Esophagus squamous epithelium (tissue), 5 donors: ENCODE results near the gene TCERG1. TPM values are rescaled to one million over a fixed set of nuclear protein-coding genes. Genes with fewer than 3 reads are reported as not detected.
"Not testable (repeated sequence)": the region's sequence is repeated elsewhere in the genome, so short reads cannot be mapped to it uniquely, and the experiment has no call there.

Source experiments
- DNase-seq: peaks from one replicate; lab custom pipeline; 2025; lab: John Stamatoyannopoulos, UW
- H3K27ac ChIP-seq, 4 donors: fragments of 200-600 bp; sonication (generic); one replicate each; pipeline ENCODE4 v1.5.1; 2016 to 2019; ENCODE audit warnings: mild to moderate bottlenecking in 1 of 4
- H3K27me3 ChIP-seq, 4 donors: fragments of 200-600 bp; sonication (generic); 1 replicate in 3 of 4; 2 replicates in 1 of 4; pipeline versions ENCODE4 v1.5.1 to v1.6.0; 2017 to 2021; ENCODE audit warnings: antibody characterized with exemption in 1 of 4
- H3K36me3 ChIP-seq, 3 donors: fragments of 200-600 bp; sonication (generic); one replicate each; pipeline ENCODE4 v1.5.1; 2016 to 2019
- H3K4me1 ChIP-seq, 3 donors: fragments of 200-600 bp; sonication (generic); one replicate each; pipeline ENCODE4 v1.5.1; 2017 to 2019
- H3K4me3 ChIP-seq, 4 donors: fragments of 200-600 bp; sonication (generic); 1 replicate in 3 of 4; 2 replicates in 1 of 4; pipeline ENCODE4 v1.5.1; 2016 to 2019; ENCODE audit warnings: mild to moderate bottlenecking in 2 of 4, moderate library complexity in 1 of 4
- H3K9me3 ChIP-seq, 3 donors: fragments of 200-600 bp; sonication (generic); one replicate each; pipeline ENCODE4 v1.5.1; 2016 to 2019
- POLR2A ChIP-seq, 4 donors: fragments of 450-650 bp; IDR thresholded peaks; one replicate each; pipeline ENCODE4 v1.6.1; 2017; ENCODE audit warnings: antibody characterized with exemption in 4 of 4, mild to moderate bottlenecking in 4 of 4, moderate library complexity in 3 of 4
- WGBS, 2 donors: methylation state at CpG; one replicate each; pipeline ENCODE4 v1.1.5; 2018; 5-methylcytosine and 5-hydroxymethylcytosine counted together
- intact Hi-C: fragments of 100-400 bp; cut with DNase I; formaldehyde crosslinking; loops from one replicate; pipeline ENCODE4 v1.15.0; 2022
- total RNA-seq, 4 donors: library from RNA; depleted of rRNA; stranded (reverse); fragments of >200 nt; gene quantifications; one replicate each; pipeline ENCODE4 v1.1.0, GENCODE V29; 2016
- TF ChIP-seq, protein P1 (sequence below), 6 experiments: fragments of 450-650 bp in 4 of 6; fragments of 200-600 bp in 2 of 6; sonication (generic) in 2 of 6; IDR thresholded peaks; one replicate each; pipeline ENCODE4 v1.5.1; 2016 to 2019; ENCODE audit warnings: antibody characterized with exemption in 6 of 6, mild to moderate bottlenecking in 4 of 6, moderate library complexity in 4 of 6
- donor health status: DM: yes; HTN: yes; CAD: no.

TCERG1 gene
- total RNA-seq, 4 donors from 2014 or later: 43.4 to 92.7 (median 68.9) TPM

DNA sequence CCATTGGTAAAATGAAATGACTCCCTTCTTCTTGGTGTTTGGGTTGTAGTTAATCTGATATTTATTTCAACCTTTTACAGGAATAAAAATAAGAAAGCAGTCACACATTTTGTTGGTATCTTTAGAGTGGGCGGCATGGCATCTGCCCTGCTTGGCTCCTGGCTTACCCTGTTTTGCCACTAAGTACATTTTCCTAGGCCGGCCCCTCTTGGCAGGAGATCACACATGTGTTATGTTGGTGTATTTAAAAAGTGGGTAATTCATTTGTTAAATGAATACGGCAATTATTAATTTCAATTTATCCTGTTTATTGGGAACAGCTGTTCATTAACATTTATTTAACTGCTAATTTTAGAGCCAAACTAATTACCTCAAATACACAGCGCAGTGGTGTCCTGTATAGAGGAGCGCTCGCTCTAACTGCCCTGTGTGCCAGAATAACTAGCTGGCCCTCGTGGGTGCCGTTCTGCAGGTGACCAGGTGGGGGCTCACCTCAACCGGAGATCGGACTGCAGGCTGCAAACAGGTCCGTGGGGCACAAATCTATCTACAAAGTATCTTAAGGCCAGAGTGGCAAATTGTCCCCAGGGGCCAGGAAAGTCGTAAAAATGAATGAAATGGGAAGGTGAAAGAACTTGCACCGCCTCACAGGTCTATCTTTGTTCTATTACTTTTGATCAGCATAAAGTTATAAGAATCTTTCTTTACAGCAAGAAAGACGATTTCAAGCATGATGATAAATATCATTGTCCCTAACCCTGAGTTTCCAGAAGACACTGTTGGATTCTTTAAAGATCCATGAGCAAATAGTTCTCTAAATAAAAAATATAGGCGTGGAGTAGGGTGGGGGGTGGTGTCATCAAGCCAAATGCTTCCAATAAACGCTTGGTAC, 95.1 kb downstream of the TCERG1 start:
- H3K27me3 ChIP-seq: peaks cover 0 to 43% (median 0%) of the 10 kb centered on the region in 4 donors
- DNase-seq: no peak
- intact Hi-C loops: loop anchor here (5.0 kb wide), 1 partner anchor 425 kb away; no protein-coding TSS in a partner anchor
- H3K4me3 ChIP-seq: no peak overlapping the region
- TF ChIP-seq, protein P1, sequence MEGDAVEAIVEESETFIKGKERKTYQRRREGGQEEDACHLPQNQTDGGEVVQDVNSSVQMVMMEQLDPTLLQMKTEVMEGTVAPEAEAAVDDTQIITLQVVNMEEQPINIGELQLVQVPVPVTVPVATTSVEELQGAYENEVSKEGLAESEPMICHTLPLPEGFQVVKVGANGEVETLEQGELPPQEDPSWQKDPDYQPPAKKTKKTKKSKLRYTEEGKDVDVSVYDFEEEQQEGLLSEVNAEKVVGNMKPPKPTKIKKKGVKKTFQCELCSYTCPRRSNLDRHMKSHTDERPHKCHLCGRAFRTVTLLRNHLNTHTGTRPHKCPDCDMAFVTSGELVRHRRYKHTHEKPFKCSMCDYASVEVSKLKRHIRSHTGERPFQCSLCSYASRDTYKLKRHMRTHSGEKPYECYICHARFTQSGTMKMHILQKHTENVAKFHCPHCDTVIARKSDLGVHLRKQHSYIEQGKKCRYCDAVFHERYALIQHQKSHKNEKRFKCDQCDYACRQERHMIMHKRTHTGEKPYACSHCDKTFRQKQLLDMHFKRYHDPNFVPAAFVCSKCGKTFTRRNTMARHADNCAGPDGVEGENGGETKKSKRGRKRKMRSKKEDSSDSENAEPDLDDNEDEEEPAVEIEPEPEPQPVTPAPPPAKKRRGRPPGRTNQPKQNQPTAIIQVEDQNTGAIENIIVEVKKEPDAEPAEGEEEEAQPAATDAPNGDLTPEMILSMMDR (IDR thresholded peaks at IDR 0.05): peak; percentile 51 to 91 (median 80)
- TF ChIP-seq POLR2A (IDR thresholded peaks at IDR 0.05): no peak
- no peak overlapping the region for H3K27ac ChIP-seq
- 24 to 29% methylated on average over 13 to 15 of the region's 16 CpGs for WGBS, 2 donors
- peaks cover 0 to 17% (median 0%) of the 10 kb centered on the region in 3 donors for H3K4me1 ChIP-seq
- no peaks in the 10 kb centered on the region for H3K36me3 ChIP-seq
- H3K9me3 ChIP-seq: no peaks in the 10 kb centered on the region

DNA sequence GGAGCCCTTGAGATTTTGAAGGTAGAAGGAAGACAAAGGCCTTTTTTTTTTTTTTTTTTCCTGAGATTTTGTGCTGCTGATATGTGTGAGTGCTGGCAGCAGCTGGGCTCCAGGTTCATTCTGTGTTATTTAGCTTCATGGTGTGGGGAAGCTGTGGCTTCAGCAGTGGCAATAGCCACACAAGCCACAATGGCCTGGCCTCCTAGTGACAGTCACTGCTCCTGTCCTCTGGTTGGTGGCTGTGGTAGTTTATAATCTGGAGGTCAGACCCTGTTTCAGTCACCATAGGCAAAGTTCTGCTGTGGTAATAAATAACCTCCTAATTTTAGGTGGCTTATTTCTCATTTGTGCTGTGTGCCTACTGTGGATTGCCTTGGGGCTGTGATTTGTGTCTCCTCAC, 97.1 kb downstream of the TCERG1 start:
- TF ChIP-seq, protein P1 (IDR thresholded peaks at IDR 0.05): no peak
- no peak for TF ChIP-seq POLR2A (IDR thresholded peaks at IDR 0.05)
- H3K36me3 ChIP-seq: no peaks in the 10 kb centered on the region
- peaks cover 0 to 32% (median 0%) of the 10 kb centered on the region in 4 donors for H3K27me3 ChIP-seq
- DNase-seq: no peak
- H3K4me3 ChIP-seq: no peak overlapping the region
- H3K9me3 ChIP-seq: no peaks in the 10 kb centered on the region
- peaks cover 0 to 17% (median 0%) of the 10 kb centered on the region in 3 donors for H3K4me1 ChIP-seq
- intact Hi-C loops: loop anchor here (5.0 kb wide), 1 partner anchor 423 kb away; no protein-coding TSS in a partner anchor
- no peak overlapping the region for H3K27ac ChIP-seq

DNA sequence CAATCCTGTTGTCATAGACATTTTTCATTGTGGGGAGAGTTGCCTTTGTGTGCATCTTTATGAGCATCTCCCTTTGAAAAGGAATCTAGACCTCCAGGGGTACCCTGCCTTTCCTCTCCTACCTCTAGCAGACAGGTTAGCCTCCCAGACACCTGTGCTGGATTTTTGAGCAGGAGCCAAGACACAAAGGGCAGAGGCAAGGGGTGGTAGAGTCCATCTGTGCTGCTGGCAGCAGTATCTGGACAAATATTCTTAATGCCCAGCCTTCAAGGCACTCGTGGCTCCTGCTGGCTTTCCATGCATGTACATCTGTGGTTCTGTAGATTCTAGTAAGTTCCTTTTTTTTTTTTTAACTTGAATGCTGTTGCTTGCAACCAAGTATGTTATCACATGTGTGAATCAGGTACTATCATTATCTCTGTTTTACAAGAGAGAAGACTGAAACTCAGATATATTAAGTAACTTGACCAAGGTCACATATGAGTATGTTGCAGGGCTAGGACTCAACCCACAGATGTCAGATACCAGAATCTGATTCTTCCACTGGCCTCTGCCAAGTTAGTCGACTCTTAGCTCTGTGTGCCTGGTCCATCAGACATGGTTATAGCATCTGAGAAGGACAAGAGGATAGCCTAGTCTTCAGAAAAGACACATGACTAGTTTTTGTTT, 101.8 kb downstream of the TCERG1 start:
- Histone ChIP-seq H3K4me3 (no peak overlapping the region), H3K27me3 (peaks cover 0 to 30% (median 0%) of the 10 kb centered on the region in 4 donors), H3K9me3 (no peaks in the 10 kb centered on the region), H3K36me3 (no peaks in the 10 kb centered on the region), H3K4me1 (no peaks in the 10 kb centered on the region), H3K27ac (no peak overlapping the region)
- TF ChIP-seq POLR2A (IDR thresholded peaks at IDR 0.05): no peak
- TF ChIP-seq, protein P1 (IDR thresholded peaks at IDR 0.05): no peak
- intact Hi-C loops: no loop called here
- DNase-seq: no peak
- WGBS, 2 donors: 38 to 47% methylated on average over 2 of the region's 2 CpGs

DNA sequence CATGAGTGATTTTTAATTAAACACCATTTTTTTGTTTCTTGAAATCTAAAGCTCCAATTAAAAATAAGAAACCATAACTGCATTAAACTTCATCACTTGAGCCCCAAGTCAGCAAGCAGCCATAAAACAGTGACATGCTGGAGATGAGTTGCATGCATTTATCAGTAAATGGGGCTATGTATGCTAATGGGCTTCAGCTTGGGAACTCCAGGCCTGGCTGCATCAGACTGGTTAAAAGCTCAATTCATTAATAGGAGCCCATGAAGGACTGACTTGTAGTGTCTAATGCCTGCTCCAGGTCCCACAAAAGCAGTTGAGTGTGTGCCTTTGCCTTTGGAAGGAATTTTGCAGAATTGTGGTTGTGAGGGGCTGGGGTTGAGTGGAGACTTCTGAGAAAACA, 102.5 kb downstream of the TCERG1 start:
- Histone ChIP-seq H3K4me1 (no peaks in the 10 kb centered on the region), H3K27ac (no peak overlapping the region), H3K4me3 (no peak overlapping the region), H3K36me3 (no peaks in the 10 kb centered on the region), H3K9me3 (no peaks in the 10 kb centered on the region), H3K27me3 (peaks cover 0 to 30% (median 0%) of the 10 kb centered on the region in 4 donors)
- intact Hi-C loops: no loop called here
- no peak for DNase-seq
- TF ChIP-seq POLR2A (IDR thresholded peaks at IDR 0.05): no peak
- TF ChIP-seq, protein P1 (IDR thresholded peaks at IDR 0.05): no peak

DNA sequence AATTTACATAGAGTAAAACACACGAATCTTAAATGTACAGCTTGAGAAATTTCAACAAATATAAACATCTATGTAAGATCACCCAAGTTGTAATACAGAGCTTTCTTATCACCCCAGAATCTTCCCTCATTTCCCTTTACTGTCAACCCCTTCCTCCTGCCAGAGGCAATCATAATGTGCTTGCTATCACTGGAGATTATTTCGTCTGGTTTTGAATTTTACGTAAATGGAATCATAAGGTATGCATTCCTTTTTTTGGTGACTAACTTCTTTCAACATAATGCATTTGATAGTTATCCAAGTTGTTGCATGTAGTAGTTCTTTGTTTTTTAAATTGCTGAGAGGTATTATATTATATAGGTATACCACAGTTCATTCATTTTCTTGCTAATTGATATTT, 106.3 kb downstream of the TCERG1 start:
- no peak for TF ChIP-seq POLR2A (IDR thresholded peaks at IDR 0.05)
- TF ChIP-seq, protein P1 (IDR thresholded peaks at IDR 0.05): no peak
- Histone ChIP-seq H3K9me3 (no peaks in the 10 kb centered on the region), H3K36me3 (no peaks in the 10 kb centered on the region), H3K27me3 (peaks cover 0 to 22% (median 0%) of the 10 kb centered on the region in 4 donors), H3K4me3 (no peak overlapping the region), H3K4me1 (no peaks in the 10 kb centered on the region), H3K27ac (no peak overlapping the region)
- intact Hi-C loops: no loop called here
- WGBS, 2 donors: 35 to 38% methylated on average over 3 of the region's 3 CpGs
- DNase-seq: no peak

DNA sequence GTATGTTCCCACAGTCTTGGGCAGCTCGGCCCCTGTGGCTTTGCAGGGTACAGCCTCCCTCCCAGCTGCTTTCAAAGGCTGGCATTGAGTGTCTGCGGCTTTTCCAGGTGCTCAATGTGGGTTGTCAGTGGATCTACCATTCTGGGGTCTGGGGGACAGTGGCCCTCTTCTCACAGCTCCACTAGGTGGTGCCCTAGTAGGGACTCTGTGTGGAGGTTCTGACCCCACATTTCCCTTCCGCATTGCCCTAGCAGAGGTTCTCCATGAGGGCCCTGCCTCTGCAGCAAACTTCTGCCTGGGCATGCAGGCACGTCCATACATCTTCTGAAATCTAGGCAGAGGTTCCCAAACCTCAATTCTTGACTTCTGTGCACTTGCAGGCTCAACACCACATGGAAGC, 109.8 kb downstream of the TCERG1 start:
- DNase-seq, intact Hi-C loops, H3K4me1 ChIP-seq, H3K27me3 ChIP-seq, H3K27ac ChIP-seq, H3K4me3 ChIP-seq, H3K9me3 ChIP-seq, H3K36me3 ChIP-seq: not testable (repeated sequence)
- WGBS, 2 donors: 96 to 100% methylated on average over 2 of the region's 4 CpGs
